ENCODE results near the gene HCRTR2.

Gene HCRTR2

GRCh38 chr6:55320696-55321086 lies 146.4 kb downstream of the HCRTR2 start:
- H3K27ac ChIP-seq (ENCODE audit: low read depth, low read length) = no peak overlapping the region
- H3K4me3 ChIP-seq (ENCODE audit: low read length) = no peak overlapping the region
- H3K9me3 ChIP-seq (ENCODE audit: control insufficient read depth, insufficient read depth, low read length) = no peaks in the 10 kb centered on the region
- H3K79me2 ChIP-seq (ENCODE audit: control insufficient read depth, low read length) = no peaks in the 10 kb centered on the region
- H3K9me2 ChIP-seq (replicated peaks; ENCODE audit: control insufficient read depth, low read length) = no peaks in the 10 kb centered on the region
- no peak for TF ChIP-seq EZH2phosphoT487 (IDR thresholded peaks at IDR 0.05; ENCODE audit: borderline replicate concordance, low read length)
- H3K27me3 ChIP-seq (ENCODE audit: control insufficient read depth, low read length) = no peaks in the 10 kb centered on the region
- no peaks in the 10 kb centered on the region for H3K36me3 ChIP-seq (ENCODE audit: control insufficient read depth, low read length)
- H3K4me2 ChIP-seq (ENCODE audit: low read length) = no peak overlapping the region
- H3K4me1 ChIP-seq (ENCODE audit: control insufficient read depth, low read length) = no peaks in the 10 kb centered on the region
- H3F3A ChIP-seq (ENCODE audit: control insufficient read depth, insufficient read depth) = no peaks in the 10 kb centered on the region
- no peaks in the 10 kb centered on the region for H4K20me1 ChIP-seq (ENCODE audit: control insufficient read depth, insufficient read depth, low read depth, low read length)

GRCh38 chr6:55327169-55327568 lies 152.9 kb downstream of the HCRTR2 start, which contains the start of gene GFRAL:
Gene GFRAL (plus strand): TSS chr6:55327469. CDS start chr6:55327555, 86 bp downstream.
- no peak within 1 kb of the TSS for H3K27ac ChIP-seq (ENCODE audit: low read depth, low read length)
- no peaks in the 10 kb centered on the region for H4K20me1 ChIP-seq (ENCODE audit: control insufficient read depth, insufficient read depth, low read depth, low read length)
- no peaks in the 10 kb centered on the region for H3K79me2 ChIP-seq (ENCODE audit: control insufficient read depth, low read length)
- no peaks in the 10 kb centered on the region for H3F3A ChIP-seq (ENCODE audit: control insufficient read depth, insufficient read depth)
- H3K9me2 ChIP-seq (replicated peaks; ENCODE audit: control insufficient read depth, low read length) = no peaks in the 10 kb centered on the region
- no peak within 1 kb of the TSS for H3K4me2 ChIP-seq (ENCODE audit: low read length)
- H3K4me1 ChIP-seq (ENCODE audit: control insufficient read depth, low read length) = no peaks in the 10 kb centered on the region
- H3K4me3 ChIP-seq (ENCODE audit: low read length) = no peak within 1 kb of the TSS
- no peaks in the 10 kb centered on the region for H3K9me3 ChIP-seq (ENCODE audit: control insufficient read depth, insufficient read depth, low read length)
- no peaks in the 10 kb centered on the region for H3K27me3 ChIP-seq (ENCODE audit: control insufficient read depth, low read length)
- H3K36me3 ChIP-seq (ENCODE audit: control insufficient read depth, low read length) = no peaks in the 10 kb centered on the region
- TF ChIP-seq EZH2phosphoT487 (IDR thresholded peaks at IDR 0.05; ENCODE audit: borderline replicate concordance, low read length) = no peak
- no peak for TF ChIP-seq CTCF (IDR thresholded peaks at IDR 0.05; ENCODE audit: low read depth, low read length, poor library complexity, severe bottlenecking)
